GM21786 (cell line): ENCODE data around the gene ADCY10.
"Not testable (repeated sequence)": the region's sequence is repeated elsewhere in the genome, so short reads cannot be mapped to it uniquely, and the experiment has no call there.

Source experiments
- ATAC-seq: cut with Tn5 transposase; IDR thresholded peaks from one replicate; pipeline ENCODE4 v1.9.1; 2021; ENCODE audit not compliant: unreplicated experiment

Gene ADCY10

DNA sequence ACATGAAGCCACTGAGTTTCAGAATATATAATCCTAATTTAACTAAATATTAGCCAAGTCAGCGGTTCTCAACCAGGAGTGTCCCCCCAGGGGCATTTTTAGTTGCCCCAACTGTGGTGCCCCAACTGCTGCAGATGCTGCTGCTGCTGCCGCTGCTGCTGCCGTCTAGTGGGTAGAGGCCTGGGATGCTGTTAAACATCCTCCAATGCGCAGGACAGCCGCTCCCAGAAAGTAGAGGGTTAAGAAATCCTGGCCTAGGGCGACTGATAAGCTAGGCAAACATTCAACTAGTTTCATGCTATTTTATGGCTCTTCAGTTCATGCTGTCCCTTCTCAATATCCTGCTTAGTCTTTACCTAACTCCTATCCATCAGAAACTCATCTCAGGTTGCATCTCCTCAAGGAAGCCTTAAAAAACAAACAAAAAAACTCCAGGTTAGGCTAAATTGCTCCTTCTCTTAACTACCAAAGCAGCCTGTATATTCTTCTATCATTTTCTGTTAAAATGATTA lies 12.6 kb upstream of the ADCY10 start:
- no peak for ATAC-seq

DNA sequence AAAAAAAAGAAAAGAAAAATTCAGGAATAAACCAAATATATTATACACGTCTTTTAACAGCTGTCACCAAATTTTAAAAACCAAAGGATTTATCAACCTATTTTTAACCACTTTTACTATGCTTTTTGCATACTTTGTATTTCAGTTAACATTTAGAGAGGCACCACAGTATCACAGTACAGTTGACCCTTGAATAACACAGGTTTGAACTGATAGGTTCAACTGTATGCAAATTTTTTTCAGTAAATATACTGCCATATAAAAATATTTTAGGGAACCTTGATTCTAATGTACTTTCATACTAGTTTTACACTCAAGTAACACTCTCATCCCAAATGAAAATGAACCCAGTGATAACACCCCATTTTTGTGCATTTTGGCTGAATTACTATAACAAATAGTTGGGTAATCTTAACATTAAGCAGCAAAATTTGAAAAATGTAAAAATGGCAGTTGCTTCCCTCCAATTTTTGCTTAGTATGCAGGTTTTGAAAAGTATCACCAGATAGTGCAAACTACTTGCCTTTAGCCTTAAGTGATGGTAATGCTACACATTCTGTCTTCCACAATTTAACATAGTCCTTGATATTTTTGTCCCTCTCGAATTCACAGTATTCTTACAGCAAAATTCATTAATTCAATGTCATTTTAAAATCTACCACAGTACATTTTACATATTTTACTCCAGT lies 10.8 kb upstream of the ADCY10 start:
- ATAC-seq, result no peak

DNA sequence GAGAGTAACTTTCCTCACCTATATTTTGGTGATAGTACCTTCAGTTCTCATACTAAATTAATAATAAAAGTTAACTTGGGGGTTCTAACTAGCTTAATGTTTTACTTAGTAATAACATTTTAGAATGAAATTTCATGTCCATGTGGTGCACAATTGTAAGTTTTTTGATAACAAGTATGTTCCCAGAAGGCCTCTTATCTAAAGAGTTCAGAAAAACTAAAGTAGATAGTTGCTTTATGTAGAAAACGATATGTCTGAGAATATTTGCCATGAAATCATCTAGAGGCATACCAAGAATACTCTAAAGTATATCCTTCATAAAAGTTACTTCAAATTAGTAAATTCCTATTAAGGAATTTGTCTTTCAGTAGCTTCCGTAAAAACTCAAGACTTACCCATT lies 10.2 kb upstream of the ADCY10 start:
- ATAC-seq, result no peak

DNA sequence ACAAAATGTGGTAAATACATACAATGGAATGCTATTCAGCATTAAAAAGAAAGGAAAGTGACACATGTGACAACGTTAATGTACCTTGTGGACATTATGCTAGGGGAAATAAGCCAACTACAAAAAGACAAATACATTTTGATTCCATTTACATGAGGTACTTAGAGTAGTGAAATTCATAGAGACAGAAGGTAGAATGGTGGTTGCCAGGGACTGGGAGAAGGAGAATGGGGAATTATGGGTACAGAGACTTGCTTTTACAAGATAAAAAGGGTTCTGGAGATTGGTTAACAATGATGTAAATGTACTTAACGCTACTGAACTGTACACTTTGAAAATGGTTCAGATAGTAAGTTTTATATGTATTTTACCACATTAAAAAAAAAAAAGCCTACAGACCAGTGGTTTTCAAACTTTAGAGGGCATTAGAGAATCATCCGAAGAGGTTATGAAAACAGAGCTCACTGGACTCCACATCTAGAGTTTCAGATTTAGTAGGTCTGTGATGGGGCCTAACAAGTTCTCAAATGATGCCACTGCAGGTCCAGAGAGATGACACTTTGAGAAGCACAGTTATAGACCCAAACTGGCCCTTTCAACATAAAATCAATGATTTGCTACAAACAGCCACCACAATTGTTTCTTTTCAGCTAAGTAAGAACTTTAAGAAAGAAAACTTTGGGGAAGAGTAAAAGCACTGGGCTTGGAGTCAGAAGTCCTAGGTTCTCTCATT lies 9.6 kb upstream of the ADCY10 start:
- ATAC-seq, result no peak

DNA sequence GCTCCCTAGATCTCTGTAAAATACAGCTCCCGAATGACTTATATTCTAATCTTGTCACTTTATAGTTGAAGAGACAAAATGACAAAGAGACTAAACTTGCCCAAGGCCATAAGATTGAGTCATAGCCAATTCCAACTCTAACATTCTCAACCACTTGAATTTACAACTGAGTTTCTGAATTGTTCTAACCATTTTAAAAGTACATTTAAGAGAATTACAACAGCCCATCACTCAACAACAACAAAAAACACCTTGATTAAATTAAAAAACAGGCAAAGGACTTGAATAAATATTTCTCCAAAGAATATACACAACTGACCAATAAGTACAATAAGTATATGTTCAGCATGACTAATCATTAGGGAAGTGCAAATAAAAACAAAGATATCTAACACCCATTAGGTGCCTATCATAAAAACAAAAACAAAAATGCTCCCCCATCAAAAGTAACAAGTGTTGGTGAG lies 8.7 kb upstream of the ADCY10 start:
- no peak for ATAC-seq

DNA sequence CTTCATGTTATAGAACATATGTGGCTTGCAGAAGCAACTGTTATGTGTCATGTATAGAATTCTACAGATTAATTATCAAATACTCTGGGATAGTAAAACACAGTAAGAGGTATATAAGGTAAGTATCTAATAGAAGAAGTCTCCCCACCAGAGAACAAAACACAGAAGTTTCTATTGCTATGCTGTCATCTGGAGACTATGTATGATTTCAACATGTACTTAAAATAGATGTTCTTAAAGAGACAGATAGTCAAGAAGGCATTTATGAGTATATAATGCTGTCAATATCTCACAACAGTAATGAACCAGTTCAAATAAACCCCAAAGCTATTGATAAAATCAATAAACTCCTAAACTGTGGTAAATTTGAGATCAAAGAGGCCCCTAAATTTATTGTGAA lies 8.1 kb upstream of the ADCY10 start:
- ATAC-seq, result no peak

DNA sequence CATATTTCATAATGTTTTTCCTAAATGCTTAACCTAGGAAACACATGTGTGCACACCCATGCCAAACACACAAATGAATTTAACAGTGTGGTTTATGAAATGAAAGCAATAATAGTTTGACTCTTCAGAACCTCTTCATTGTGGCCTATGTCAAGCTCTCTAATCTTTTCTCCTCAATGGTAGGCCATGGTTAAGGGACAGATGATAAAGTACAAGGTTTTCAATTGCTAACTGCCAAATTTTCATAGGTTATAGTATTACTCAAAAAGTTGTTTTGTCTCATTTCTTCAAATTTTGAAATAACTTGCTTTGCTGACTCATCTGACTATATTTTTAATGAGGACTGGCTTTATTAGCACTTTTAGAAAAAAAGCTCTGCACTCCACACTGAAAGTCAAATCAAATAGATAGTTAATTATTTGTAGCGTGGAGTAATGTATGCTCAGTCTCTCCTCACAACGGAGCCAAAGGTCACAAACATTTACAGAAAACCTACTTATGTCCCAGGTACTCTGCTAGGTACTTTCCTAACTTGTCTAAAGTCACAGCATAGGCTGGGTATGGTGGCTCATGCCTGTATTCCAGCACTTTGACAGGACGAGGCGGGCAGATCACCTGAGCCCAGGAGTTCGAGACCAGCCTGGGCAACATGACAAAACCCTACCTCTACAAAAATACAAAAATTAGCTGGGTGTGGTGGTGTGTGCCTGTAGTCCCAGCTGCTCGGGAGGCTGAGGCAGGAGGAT lies 3.0 kb upstream of the ADCY10 start:
- no peak for ATAC-seq

DNA sequence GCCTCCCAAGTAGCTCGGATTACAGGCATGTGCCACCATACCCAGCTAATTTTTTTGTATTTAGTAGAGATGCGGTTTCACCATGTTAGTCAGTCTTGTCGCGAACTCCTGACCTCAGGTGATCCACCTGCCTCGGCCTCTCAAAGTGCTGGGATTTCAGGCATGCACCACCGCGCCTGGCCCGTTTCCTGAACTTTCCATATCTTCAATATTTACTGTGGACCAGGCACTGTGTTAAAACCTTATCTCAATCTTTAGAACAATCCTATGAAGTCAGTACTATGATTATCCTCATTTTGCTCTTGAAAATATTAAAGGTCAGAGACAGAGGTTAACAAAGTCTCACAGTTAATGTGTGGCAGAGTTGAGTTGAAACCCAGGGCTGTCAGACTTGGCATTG lies 1.6 kb upstream of the ADCY10 start:
- no peak for ATAC-seq

DNA sequence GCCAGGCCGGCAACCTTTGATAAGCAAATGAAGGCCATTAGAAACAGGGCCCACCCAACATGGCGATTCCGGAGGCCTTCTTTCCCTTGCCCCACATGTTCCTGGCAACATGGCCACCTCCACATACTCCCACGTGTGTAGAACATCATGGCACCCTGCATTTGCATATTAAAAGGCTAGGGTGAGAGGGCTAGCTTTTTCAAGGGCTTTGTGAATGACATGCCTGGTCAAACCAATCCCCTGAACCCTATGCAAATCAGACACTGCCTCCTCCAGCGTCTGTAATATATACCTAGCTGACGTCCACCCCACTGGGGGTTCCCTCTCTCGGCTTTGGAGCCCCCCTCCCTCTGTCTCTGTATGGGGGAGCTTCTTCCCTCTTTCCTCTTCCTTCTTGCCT lies 1.6 kb downstream of the ADCY10 start:
- ATAC-seq, result no peak

DNA sequence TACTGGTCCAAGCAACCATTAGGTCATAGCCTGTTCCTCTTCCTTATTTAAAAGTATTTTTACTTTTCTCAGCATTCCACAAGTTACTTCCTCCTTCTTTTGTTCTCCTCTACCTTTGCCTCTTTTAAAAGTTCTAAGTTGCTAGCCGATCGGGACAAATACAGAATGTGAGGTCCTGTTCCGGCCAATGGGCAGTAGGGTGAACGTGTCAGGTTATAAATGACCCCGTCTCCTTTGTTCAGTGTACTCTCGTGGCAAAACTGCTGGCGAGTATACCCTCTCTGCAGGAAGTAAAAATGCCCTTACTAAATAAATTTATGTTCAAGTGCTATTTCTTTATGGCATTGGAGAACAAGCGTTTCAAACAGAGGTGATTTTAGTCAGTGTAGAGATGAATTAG lies 2.5 kb downstream of the ADCY10 start:
- ATAC-seq, result no peak

DNA sequence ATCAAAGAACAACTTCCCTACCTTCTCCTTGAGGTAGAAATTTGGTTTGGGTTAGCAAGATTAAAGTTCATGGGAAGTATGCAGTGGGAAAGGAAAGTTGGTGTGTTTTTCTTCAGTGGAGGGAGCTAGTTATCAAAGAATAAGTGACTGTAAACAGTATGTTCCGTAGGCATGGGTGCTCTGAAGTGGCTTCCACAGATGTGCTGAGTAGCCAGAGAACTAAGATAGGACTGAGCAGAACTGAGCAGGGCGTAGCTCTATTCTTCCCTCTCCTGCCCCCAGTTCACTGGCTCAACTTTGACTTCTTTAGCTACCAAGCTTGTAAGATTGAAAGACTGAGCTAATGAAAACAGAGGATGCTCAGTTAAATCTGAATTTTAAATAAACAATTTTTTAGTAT lies 3.4 kb downstream of the ADCY10 start:
- no peak for ATAC-seq

DNA sequence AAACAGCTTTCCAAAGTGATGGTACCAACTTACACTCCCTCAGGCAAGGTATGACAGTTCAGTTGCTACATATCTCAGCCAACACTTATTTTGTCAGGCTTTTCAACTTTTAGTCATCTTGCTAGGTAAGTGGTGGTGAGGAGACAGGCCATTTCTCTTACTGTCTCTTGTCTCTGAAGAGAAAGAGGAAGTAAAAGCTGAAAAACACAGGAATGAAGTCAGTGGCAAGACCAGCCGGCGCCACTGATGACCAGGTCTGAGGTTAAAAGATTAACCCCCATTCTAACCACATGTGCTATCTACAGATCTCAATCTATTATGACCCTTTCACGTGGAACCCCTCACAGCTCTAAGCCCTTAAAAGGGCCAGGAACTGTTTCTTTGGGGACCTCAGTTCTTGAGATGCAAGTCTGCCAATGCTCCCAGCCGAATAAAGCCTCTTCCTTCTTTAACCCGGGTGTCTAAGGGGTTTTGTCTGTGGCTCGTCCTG lies 4.2 kb downstream of the ADCY10 start:
- ATAC-seq, result no peak

DNA sequence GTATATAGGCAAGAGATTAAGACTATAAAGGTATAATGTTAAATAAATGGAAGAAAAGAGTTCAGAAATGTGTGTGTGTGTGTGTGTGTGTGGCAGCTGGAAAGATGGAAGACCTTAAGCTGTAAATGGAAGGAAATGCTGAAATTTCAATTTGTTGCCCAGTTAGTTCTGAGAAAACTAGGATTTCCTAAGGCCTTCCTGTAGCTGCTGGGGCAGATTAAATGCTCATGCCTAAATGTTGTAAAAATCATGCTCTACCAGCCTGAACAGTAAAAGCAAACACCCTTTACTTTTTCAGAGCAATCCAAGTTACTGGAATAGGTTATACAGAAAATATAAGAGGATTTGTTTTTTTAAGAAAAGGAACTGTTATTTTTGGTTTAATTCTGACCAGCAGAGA lies 8.3 kb downstream of the ADCY10 start:
- no peak for ATAC-seq

DNA sequence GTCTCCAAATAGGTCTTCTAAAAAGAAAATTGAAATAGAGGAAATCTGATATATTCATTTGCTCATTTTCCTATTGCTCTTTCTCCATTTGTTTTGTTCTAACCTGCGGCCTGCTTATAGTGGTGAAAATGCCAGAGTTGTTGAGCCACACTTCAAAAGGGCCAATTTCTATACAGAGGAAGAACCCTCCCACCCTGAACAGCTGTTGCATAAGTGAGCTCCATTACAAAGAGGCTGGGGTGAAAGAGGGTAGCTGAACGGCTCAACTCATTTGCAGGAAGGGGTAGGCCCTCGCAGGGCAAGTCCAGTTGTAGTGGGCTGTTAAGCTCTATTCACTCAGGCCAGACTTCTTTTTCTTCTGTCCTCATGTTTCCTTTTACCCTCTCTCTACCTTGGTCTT lies 8.8 kb downstream of the ADCY10 start:
- ATAC-seq, result no peak

DNA sequence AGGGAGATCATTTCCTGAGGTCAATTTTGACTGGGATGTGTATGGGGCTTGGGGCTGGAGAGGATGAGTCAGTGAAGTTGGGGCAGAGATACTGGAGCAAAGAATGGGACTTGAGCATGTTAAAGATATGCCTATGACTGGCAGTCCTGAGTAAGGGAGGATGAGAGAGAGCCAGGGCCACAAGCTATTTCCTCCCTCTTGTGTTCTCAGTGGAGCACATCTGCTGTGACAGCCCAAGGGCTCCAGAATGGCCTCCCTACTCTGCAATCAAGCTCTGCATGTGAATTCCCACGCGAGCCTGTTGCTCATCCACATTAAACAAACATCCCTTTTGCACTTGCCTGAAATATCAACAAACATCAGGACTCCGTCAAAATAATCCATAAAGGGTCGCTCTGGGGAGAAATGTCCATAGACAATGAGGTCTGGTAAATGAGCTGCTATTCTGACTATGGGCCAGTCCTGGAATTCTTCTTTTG lies 9.2 kb downstream of the ADCY10 start:
- ATAC-seq, result no peak

DNA sequence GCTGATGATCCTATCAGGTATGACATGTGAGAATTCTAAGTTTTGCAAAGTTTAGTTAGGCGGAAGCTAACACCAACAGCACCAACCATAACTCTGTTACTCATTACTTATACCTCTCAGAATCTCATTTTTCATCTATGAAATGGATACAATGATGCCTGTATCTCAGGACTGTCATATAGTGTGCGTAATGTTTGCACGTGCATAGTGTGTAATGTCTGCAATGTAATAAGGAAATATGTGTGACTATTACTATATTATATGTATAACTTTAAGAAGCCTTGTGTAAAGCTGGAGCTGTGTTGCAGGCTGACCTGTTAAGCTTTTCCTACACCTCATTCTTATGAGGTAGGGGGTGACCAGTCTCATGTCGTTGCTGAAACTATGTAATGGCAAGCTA lies 13.0 kb downstream of the ADCY10 start:
- no peak for ATAC-seq

DNA sequence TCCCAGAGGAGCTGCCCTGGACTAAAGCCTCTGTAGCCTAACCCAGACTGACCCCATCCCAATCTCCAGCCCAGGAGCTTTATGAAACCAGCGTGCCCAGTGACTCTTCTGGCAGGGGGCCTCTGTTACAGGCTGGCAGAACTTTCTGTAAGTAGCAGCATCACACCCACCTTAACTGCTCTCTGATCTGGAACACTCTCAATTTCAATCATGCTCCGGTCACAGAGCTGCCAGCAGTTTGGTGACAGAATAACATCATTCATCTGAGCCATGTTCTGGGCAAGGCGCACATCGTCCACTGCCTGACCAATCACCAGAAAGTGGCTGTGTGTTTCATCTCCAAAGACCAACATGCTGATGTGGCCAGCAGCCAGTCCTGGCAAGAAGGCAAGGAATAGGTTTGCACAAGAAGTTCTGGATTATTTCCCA lies 14.7 kb downstream of the ADCY10 start:
- peak; percentile 95 for ATAC-seq

DNA sequence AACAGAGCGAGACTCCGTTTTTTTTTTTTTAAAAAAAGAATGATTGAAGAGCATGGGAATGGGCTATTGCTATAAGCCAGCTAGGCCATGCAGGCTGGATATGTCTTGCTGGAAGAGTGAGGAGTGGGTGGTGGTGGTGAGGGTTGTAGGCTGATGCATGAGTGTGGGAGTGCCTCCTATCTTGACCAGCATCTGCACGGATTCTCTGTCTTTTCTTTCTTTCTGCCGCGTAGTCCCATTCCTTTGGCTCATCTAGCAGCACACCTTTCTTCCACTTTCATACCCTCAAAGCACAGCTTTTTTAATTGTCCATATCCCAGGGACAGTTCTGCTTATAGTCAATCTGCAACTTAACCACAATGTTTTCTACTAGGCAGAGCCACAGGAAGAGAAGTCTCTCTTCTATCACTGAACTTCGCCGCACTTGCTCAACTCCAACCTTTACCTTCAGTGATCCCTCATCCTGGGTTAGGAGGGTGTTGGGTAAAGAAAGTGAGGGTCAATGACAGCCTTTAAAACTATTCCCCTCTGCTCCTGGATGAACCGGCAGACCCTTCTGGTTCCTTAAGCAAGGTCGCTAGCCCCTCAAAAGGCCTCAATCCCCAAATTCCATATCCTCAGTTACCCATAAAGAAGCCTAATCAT lies 15.2 kb downstream of the ADCY10 start:
- no peak for ATAC-seq

DNA sequence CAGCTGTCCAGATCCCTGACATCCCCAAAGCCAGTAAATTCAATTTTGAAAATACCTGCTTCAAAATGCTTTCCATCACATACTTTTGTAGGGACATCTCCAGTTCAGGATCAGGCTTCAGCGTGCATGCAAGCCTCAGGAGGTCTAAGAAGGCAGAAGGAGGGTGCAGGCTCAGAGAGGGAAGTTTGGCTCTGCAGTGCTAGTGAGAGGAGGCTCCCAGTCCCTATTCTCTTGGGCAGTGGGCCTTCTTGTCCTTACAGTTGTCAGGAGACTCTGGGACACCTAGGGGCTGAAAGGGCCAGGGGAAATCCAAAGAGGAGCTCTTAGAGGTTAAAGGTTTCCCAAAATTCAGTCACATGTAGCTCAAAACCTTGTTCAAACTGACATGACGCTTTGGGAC lies 20.1 kb downstream of the ADCY10 start:
- ATAC-seq, result no peak

DNA sequence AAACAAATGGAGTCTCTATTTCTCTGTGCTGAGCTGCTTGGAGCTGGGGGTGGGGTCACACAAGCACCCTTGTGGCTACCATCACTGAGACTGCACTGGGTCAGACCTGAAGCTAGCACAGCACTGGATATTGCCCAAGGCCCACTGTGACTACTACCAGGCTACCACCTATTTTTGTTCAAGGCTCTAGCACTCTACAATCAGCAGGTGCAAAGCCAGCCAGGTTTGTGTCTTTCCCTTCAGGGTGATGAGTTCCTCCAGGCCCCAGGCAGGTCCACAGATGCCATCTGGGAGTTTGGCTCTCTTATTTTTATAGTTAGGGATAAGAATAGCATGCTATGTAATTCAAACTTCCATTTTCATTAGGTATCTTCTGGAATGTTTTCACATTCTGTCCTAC lies 23.5 kb downstream of the ADCY10 start:
- no peak for ATAC-seq

DNA sequence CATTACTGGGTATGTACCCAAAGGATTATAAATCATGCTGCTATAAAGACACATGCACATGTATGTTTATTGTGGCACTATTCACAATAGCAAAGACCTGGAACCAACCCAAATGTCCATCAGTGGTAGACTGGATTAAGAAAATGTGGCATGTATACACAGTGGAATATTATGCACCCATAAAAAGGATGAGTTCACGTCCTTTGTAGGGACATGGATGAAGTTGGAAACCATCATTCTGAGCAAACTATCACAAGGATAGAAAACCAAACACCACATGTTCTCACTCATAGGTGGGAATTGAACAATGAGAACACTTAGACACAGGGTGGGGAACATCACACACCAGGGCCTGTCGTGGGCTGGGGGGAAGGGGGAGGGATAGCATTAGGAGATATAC lies 26.7 kb downstream of the ADCY10 start:
- not testable (repeated sequence) for ATAC-seq
